ENCODE measurements around the gene RBMS3. TPM values are rescaled to one million over a fixed set of nuclear protein-coding genes. Genes with fewer than 3 reads are reported as not detected.
A peak's percentile ranks its signal among the peaks of the same experiment; 100 is the strongest.

The RBMS3 gene
- total and polyA plus RNA-seq, 2 experiments from 2014 or later: 3.2 to 7.4 TPM

DNA sequence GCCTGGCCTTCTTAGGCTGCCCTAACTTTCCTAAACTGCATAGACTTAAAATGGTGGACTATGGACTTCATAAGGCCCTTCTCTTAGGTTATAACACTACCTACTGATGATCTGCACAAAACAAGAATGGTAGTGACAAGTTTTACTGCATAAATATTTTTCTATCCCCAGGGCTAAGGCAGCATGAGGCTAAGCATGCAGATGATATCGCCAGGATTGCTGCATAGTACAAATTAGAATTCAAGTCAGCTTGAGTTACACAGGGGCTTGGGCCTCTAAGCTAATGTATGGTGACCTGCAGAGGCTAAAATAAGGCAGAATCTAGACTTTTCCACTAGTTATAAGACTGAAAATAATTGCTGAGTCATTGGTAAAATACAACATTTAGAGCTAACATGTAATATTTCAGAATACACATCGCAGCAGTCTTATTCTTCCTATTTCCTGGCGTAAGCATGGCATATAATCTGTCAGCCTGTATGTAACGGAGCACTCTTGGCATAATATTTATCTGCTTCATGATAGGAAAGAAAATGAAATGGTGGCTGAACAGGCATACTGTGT lies 15.3 kb upstream of the RBMS3 start:
- DNase-seq (ENCODE audit: low spot score) (no peak), ATAC-seq (no peak)
- Mint-ChIP-seq H3K4me1 (no peaks in the 10 kb centered on the region), H3K27me3 (ENCODE audit: insufficient read depth, low read depth, poor library complexity) (peaks cover 3% of the 10 kb centered on the region), H3K9me3 (no peaks in the 10 kb centered on the region), H3K36me3 (ENCODE audit: low read depth) (no peaks in the 10 kb centered on the region), H3K4me3 (no peak overlapping the region), H3K27ac (peak overlapping the region; percentile 25; the same call in 1 of the 2 replicates)
- H3K4me1 ChIP-seq (ENCODE audit: insufficient read depth): no peaks in the 10 kb centered on the region
- no peaks in the 10 kb centered on the region for H3K79me2 ChIP-seq (replicated peaks; ENCODE audit: insufficient read depth)
- no peaks in the 10 kb centered on the region for H3F3A ChIP-seq (replicated peaks; ENCODE audit: low read depth)
- no peaks in the 10 kb centered on the region for H3K36me3 ChIP-seq (ENCODE audit: insufficient read depth)
- H3K27ac ChIP-seq (ENCODE audit: low read depth): no peak overlapping the region
- H3K4me3 ChIP-seq: no peak overlapping the region
- TF ChIP-seq ZNF331 (CRISPR knock-in tag; IDR thresholded peaks at IDR 0.05; ENCODE audit: low read depth): no peak
- TF ChIP-seq, protein P1, sequence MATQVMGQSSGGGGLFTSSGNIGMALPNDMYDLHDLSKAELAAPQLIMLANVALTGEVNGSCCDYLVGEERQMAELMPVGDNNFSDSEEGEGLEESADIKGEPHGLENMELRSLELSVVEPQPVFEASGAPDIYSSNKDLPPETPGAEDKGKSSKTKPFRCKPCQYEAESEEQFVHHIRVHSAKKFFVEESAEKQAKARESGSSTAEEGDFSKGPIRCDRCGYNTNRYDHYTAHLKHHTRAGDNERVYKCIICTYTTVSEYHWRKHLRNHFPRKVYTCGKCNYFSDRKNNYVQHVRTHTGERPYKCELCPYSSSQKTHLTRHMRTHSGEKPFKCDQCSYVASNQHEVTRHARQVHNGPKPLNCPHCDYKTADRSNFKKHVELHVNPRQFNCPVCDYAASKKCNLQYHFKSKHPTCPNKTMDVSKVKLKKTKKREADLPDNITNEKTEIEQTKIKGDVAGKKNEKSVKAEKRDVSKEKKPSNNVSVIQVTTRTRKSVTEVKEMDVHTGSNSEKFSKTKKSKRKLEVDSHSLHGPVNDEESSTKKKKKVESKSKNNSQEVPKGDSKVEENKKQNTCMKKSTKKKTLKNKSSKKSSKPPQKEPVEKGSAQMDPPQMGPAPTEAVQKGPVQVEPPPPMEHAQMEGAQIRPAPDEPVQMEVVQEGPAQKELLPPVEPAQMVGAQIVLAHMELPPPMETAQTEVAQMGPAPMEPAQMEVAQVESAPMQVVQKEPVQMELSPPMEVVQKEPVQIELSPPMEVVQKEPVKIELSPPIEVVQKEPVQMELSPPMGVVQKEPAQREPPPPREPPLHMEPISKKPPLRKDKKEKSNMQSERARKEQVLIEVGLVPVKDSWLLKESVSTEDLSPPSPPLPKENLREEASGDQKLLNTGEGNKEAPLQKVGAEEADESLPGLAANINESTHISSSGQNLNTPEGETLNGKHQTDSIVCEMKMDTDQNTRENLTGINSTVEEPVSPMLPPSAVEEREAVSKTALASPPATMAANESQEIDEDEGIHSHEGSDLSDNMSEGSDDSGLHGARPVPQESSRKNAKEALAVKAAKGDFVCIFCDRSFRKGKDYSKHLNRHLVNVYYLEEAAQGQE (IDR thresholded peaks at IDR 0.05; ENCODE audit: unreplicated experiment): no peak
- TF ChIP-seq ZNF114 (CRISPR knock-in tag; IDR thresholded peaks at IDR 0.05): no peak
- TF ChIP-seq, protein P2, sequence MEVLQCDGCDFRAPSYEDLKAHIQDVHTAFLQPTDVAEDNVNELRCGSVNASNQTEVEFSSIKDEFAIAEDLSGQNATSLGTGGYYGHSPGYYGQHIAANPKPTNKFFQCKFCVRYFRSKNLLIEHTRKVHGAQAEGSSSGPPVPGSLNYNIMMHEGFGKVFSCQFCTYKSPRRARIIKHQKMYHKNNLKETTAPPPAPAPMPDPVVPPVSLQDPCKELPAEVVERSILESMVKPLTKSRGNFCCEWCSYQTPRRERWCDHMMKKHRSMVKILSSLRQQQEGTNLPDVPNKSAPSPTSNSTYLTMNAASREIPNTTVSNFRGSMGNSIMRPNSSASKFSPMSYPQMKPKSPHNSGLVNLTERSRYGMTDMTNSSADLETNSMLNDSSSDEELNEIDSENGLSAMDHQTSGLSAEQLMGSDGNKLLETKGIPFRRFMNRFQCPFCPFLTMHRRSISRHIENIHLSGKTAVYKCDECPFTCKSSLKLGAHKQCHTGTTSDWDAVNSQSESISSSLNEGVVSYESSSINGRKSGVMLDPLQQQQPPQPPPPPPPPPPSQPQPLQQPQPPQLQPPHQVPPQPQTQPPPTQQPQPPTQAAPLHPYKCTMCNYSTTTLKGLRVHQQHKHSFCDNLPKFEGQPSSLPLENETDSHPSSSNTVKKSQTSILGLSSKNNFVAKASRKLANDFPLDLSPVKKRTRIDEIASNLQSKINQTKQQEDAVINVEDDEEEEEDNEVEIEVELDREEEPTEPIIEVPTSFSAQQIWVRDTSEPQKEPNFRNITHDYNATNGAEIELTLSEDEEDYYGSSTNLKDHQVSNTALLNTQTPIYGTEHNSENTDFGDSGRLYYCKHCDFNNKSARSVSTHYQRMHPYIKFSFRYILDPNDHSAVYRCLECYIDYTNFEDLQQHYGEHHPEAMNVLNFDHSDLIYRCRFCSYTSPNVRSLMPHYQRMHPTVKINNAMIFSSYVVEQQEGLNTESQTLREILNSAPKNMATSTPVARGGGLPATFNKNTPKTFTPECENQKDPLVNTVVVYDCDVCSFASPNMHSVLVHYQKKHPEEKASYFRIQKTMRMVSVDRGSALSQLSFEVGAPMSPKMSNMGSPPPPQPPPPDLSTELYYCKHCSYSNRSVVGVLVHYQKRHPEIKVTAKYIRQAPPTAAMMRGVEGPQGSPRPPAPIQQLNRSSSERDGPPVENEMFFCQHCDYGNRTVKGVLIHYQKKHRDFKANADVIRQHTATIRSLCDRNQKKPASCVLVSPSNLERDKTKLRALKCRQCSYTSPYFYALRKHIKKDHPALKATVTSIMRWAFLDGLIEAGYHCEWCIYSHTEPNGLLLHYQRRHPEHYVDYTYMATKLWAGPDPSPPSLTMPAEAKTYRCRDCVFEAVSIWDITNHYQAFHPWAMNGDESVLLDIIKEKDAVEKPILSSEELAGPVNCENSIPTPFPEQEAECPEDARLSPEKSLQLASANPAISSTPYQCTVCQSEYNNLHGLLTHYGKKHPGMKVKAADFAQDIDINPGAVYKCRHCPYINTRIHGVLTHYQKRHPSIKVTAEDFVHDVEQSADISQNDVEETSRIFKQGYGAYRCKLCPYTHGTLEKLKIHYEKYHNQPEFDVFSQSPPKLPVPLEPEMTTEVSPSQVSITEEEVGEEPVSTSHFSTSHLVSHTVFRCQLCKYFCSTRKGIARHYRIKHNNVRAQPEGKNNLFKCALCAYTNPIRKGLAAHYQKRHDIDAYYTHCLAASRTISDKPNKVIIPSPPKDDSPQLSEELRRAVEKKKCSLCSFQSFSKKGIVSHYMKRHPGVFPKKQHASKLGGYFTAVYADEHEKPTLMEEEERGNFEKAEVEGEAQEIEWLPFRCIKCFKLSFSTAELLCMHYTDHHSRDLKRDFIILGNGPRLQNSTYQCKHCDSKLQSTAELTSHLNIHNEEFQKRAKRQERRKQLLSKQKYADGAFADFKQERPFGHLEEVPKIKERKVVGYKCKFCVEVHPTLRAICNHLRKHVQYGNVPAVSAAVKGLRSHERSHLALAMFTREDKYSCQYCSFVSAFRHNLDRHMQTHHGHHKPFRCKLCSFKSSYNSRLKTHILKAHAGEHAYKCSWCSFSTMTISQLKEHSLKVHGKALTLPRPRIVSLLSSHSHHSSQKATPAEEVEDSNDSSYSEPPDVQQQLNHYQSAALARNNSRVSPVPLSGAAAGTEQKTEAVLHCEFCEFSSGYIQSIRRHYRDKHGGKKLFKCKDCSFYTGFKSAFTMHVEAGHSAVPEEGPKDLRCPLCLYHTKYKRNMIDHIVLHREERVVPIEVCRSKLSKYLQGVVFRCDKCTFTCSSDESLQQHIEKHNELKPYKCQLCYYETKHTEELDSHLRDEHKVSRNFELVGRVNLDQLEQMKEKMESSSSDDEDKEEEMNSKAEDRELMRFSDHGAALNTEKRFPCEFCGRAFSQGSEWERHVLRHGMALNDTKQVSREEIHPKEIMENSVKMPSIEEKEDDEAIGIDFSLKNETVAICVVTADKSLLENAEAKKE (CRISPR knock-in tag; IDR thresholded peaks at IDR 0.05): no peak
- TF ChIP-seq POLR2AphosphoS5 (IDR thresholded peaks at IDR 0.05; ENCODE audit: low read depth): no peak
- no peak for TF ChIP-seq JUNB (IDR thresholded peaks at IDR 0.05; ENCODE audit: unreplicated experiment)
- TF ChIP-seq, protein P3, sequence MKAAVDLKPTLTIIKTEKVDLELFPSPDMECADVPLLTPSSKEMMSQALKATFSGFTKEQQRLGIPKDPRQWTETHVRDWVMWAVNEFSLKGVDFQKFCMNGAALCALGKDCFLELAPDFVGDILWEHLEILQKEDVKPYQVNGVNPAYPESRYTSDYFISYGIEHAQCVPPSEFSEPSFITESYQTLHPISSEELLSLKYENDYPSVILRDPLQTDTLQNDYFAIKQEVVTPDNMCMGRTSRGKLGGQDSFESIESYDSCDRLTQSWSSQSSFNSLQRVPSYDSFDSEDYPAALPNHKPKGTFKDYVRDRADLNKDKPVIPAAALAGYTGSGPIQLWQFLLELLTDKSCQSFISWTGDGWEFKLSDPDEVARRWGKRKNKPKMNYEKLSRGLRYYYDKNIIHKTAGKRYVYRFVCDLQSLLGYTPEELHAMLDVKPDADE (IDR thresholded peaks at IDR 0.05): no peak
- TF ChIP-seq EZH2phosphoT487 (IDR thresholded peaks at IDR 0.05; ENCODE audit: unreplicated experiment): no peak
- TF ChIP-seq STAT1 (IDR thresholded peaks at IDR 0.05; ENCODE audit: unreplicated experiment): no peak
- no peak for TF ChIP-seq EZH2 (IDR thresholded peaks at IDR 0.05; ENCODE audit: low read depth, unreplicated experiment)
- TF ChIP-seq CREB1 (CRISPR knock-in tag; IDR thresholded peaks at IDR 0.05; ENCODE audit: low read depth): no peak
- TF ChIP-seq NANOG (IDR thresholded peaks at IDR 0.05; ENCODE audit: borderline replicate concordance): no peak
- TF ChIP-seq, protein P4, sequence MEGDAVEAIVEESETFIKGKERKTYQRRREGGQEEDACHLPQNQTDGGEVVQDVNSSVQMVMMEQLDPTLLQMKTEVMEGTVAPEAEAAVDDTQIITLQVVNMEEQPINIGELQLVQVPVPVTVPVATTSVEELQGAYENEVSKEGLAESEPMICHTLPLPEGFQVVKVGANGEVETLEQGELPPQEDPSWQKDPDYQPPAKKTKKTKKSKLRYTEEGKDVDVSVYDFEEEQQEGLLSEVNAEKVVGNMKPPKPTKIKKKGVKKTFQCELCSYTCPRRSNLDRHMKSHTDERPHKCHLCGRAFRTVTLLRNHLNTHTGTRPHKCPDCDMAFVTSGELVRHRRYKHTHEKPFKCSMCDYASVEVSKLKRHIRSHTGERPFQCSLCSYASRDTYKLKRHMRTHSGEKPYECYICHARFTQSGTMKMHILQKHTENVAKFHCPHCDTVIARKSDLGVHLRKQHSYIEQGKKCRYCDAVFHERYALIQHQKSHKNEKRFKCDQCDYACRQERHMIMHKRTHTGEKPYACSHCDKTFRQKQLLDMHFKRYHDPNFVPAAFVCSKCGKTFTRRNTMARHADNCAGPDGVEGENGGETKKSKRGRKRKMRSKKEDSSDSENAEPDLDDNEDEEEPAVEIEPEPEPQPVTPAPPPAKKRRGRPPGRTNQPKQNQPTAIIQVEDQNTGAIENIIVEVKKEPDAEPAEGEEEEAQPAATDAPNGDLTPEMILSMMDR (conservative IDR thresholded peaks at IDR 0.05; ENCODE audit: low read depth in 2 of 2): no peak
- H2AFZ ChIP-seq: no peak overlapping the region
- no peak overlapping the region for H3K4me2 ChIP-seq
- H4K20me1 ChIP-seq (replicated peaks; ENCODE audit: insufficient read depth): no peaks in the 10 kb centered on the region
- H3K9me2 ChIP-seq (ENCODE audit: insufficient read depth): 0 out of 2 replicates have a peak, but pooled peaks cover 2% of the 10 kb centered on the region
- no peaks in the 10 kb centered on the region for H3K27me3 ChIP-seq (ENCODE audit: insufficient read depth)
